SKM-1 treated with dmso at 0.1 percent for 144 hours (cell line): ENCODE measurements around the gene UBE2E1.
"Not testable (repeated sequence)": the region's sequence is repeated elsewhere in the genome, so short reads cannot be mapped to it uniquely, and the experiment has no call there.

ENCODE experiments used
- DNase-seq: peaks from one replicate; lab custom pipeline; 2025; ENCODE audit not compliant: unreplicated experiment; lab: John Stamatoyannopoulos, UW

The UBE2E1 gene

DNA sequence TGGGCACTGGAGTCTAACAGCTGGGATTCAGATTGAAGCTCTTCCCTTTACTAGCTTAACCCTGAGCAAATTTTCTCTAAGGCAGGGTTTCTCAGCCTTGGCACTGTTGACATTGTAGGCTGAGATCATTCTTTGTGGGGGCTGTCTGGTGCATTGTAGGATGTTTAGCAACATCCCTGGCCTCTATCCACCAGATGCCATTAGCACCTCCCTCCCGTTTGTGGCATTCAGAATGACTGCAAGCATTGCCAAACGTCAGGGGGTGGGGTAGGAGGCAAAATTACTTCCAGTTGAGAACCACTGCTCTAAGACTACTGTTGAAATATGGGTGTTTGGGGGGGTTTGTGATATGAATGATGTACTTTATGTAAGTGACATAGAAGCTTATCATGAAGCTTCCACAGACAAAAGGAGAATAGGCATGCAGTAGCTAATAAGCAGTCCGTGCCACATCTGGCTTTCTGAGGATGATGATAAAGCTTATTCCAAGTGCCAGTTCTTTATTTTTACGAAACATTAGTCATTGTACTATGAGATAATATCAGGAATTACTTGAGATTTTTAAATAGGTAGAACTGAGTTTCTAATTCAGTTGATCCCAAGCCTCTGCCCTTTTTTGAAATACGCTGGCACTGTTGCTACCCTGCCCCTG is 71.7 kb downstream of the UBE2E1 start:
- DNase-seq = peak; percentile 81

DNA sequence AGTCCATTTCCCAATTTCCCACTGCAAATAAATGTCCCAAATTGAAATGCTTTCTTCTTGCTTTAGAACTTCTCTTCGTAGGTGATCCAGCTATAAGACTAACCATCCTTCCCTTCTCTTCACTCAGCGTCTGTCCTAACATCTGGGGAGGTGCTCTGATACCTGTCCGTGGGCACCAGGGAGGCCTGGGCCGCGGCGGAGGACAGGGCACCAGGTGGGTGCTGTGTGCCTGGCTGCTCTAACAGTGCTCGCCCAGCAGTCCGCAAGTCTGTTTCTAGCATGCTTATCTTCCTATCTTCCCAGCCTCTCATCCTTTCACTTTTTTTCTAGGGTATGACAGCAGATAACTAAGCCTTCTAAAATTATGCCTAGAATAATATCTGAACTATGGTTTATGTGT is 73.7 kb downstream of the UBE2E1 start:
- DNase-seq = no peak

DNA sequence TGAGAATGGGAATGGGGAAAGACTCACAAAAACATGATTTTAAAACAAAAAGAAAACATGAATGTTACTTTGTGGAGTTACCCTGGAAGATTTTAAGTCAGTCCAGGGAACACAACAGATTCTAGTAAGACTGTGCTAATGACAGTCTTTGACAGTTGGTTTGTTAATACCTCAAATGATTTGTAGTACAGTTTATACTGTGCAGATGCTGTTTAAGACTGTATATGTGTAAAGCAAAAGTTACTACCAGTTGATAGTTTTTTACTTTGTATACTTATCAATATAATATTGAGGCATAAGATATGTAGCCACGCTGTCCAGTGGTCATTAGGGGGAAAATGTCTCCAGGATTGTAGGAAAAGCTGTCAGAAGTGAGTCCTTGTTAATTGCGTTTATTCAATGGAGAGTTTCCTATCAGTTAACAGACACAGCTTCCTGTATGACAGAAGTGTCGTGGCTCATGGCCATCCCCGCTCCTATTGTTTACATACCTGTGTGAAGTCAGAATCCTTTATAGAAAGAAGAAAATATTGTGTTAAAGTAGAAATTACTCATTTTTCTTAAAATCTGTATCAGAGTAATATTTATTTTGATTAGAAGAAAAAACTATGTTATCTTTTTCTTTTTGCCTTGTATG is 75.1 kb downstream of the UBE2E1 start:
- no peak for DNase-seq

DNA sequence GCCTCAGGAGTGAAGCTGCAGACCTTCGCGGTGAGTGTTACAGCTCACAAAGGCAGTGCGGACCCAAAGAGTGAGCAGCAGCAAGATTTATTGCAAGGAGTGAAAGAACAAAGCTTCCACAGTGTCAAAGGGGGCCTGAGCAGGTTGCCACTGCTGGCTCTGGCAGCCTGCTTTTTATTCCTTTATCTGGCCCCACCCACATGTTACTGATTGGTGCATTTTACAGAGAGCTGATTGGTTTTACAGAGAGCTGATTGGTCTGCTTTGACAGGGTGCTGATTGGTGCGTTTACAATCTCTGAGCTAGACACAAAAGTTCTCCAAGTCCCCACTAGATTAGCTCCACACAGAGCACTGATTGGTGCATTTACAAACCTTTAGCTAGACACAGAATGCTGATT is 76.2 kb downstream of the UBE2E1 start:
- DNase-seq = not testable (repeated sequence)

DNA sequence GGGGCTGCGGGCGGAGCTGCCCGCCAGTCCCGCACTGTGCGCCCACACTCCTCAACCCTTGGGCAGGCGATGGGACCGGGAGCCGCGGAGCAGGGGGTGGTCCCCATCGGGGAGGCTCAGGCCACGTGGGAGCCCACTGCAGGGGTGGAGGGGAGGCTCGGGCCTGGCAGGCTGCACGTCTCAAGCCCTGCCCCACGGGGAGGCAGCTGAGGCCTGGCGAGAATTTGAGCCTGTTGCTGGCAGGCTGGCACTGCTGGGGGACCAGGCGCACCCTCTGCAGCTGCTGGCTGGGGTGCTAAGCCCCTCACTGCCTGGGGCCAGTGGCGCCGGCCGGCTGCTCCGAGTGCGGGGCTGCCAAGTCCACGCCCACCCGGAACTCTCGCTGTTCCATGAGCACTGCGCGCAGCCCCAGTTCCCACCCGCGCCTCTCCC is 76.7 kb downstream of the UBE2E1 start:
- no peak for DNase-seq

DNA sequence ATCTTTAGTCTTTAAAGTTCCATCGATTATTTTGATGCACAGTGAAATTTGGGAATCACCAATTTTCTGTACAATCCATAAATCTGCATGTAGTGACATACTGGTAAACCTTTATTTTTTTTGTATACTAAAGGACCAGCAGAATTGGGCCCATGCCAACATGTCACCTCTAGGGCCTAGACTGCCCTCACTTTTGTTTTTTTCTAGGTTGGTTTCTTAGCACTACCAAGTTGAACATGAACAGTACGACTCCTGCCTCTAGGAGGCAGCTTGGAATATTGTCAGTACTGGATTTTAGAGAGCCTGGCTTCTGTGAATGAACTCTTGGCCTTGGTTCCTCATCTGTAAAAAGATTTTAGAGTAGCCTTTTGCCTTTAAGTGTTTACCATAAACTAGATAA is 78.7 kb downstream of the UBE2E1 start:
- DNase-seq = no peak

DNA sequence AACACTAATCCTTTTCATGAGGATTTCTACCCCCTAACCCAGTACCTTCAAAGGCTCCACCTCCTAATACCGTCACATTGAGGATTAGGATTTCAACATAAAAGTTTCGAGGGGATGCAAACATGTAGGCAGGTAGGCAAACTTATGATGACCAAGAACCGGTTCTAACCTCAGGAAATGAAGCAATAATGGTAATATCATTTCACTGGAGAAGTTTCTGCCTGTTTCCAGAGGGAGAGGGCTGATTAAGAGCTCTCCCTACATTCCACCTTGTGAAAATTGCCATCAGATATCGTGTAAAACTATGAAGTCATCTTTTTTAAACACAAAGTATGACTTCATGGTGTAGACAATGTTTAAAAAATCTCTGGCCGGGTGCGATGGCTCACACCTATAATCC is 79.5 kb downstream of the UBE2E1 start:
- DNase-seq = no peak

DNA sequence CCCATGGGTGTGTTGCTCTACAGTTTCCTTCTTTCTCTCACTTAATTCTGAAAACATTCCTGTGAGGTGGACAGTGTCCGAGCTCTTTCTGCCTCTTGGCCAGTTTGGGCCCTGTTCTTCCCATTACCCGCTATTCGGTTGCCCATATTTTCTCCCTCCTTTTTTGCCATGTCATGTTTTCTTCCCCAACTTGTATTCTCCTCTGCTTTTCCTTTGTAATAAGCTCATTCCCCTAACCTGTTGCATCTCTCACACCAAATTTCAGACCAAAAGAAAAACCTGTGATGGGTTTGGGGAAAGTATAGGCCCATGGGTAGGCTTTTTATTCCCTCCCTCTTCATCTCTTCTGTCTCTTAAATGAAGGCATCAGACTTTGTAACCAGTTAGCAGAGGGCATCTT is 80.6 kb downstream of the UBE2E1 start:
- no peak for DNase-seq

DNA sequence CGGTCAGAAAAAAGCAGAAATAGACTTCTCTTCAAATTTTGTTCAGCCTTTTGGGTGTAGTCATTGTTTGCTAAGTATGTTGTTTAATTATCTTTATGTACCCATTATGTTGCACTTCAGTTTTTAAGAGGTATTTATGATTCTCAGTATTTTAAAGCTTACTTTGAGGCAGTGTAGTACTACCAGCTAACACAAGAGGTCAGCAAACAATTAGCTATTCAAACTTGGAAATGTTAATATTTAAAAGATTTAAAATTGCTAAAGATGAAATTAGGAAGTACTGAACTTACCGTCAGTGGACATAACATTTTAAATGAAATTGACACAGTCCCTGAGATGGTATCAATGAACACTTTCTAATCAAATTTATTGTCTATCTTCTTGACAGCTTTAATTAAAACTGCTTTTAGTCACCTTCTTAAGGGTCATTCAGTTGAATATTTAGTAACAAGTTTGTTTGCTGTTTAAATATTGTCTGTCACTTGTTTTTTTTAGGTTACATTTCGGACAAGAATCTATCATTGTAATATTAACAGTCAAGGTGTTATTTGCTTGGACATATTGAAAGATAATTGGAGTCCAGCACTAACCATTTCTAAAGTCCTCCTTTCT is 83.0 kb downstream of the UBE2E1 start:
- DNase-seq = no peak

DNA sequence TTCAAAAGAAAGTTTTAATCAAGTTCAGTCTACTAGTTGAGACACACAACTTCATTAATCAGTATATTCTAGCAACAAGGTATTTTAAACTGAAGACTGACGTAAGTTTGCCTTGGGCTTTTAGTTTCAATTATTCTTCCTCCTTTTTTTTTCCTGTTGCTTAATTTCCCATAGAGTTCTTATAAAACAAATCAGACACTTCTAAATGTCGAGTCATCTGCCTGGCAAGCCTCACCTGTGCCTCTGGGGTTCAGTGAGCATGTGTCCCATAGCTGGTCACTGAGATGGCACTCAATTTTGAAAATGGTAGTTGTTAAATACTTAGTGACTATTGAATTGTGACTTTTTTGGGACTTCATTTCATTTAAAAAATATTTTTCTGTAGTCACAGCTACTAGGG is 83.6 kb downstream of the UBE2E1 start:
- no peak for DNase-seq

DNA sequence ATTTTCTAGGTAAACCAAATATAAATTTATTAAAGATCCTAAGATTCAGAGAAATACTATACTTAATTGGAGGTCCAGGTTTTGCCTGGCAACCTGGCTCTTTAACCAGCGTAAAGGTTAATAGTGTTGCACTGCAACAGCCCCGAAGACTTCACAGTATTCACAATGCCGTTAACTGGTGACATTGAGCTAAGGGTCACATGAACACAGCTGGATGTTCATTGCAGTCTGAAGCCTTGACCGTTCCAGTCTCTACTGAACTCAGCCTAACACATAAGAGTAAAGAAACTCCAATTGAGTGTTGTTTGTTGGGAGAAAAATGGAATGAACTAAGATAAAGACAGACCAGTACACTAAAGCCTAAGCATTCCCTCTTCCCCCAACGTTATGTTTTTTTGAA is 84.2 kb downstream of the UBE2E1 start:
- no peak for DNase-seq

DNA sequence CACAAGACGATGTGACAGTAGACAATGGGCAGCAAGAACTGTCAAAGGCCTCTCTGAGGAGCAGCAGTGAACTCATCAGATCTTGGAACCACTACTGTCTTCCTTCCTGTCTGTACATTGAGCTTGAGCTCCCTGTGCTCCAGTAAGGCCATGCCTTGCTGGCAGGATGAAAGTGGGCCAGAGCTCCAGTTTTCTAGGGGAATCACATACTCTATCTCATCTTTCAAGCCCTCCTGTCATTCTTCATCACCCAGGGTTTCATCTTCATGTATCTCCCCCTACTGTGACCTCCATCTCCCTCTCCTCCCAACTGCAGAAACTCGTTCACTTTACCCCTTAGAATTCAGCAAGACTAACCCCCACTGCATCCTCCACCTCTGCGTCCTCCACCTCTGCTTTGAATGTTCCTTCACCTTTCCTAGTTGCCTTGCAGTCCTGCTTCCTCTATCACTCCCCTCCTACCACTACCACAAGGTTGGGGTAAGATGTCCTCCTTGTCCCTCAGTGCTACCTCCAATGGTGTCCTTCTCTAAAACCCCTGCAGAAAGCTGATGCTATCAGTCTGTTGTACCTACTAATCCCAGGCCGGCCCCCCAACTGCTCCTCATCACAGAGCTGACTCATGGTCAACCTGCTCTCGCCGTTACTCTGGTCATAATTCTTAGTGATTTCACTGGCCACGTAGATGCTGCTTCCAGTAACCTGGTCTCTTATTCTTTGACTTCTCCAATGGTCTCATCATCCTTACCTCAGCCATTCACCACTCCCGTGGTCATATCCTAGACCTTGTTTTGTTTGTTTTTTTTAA is 88.7 kb downstream of the UBE2E1 start:
- DNase-seq = no peak

DNA sequence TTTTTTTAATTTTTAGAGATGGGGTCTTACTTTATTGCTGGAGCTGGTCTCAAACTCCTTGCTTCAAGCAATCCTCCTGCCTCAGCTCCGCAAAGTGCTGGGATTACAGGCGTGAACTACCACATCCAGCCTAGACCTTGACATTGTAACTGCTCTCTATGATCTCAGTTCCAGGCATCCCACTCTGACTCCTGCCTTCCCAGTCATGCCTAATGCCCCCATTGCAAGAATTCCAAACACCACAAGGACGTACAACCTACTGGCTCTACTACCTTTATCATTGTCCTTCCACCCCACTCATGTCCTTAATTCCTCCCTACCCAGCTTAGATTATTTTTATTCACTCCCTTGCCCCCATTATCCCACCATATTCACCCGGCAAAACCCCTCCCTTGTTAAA is 89.4 kb downstream of the UBE2E1 start:
- no peak for DNase-seq

DNA sequence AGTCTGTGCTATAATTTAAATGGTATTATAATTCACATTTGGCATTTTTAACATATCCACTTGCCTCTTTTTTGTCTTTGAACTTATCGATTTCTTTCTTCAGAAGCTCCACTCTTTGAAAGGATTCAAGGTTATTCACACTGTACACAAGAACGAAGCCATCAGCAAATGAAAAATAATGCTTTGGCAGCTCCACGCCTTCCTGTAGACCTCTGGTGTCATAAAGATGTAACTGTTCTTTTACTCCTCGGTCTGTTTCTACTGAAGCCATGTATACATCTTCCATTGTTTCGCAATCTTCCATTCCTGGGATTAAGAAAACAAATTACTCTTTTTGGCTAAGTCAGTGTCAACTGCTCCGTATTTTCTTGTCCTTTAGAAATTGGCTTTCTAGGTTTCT is 95.0 kb downstream of the UBE2E1 start:
- DNase-seq = no peak

DNA sequence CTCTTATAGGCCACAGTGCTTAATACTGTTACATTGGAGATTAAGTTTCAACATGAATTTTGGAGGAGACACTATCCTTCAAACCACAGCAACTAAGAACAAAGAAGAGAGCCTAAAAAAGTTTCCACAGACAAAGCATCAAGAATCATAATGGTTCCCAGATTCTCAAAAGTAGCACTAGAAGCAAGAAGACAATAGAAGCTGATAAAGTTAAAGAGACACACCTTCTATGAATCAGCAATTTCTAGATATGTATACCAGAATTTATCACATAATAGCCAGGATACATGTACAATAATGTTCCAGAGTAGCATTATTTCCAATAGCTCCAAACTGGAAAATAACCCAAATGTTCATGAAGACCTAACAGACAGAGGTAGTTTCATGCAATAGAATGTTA is 98.8 kb downstream of the UBE2E1 start:
- no peak for DNase-seq

DNA sequence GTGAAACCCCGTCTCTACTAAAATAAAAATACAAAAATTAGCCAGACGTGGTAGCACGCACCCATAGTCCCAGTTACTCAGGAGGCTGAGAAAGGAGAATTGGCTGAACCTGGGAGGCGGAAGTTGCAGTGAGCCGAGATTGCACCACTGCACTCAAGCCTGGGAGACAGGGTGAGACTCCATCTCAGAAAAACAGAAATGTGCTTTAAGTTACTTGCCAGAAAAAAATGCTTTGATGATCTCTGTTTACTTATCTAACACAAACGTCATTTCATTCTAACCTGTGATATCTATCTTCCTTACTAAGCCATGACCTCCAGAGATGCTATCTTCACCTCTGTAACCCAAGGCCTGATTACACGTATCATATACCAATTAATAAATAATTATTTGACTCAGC is 103.6 kb downstream of the UBE2E1 start:
- no peak for DNase-seq

DNA sequence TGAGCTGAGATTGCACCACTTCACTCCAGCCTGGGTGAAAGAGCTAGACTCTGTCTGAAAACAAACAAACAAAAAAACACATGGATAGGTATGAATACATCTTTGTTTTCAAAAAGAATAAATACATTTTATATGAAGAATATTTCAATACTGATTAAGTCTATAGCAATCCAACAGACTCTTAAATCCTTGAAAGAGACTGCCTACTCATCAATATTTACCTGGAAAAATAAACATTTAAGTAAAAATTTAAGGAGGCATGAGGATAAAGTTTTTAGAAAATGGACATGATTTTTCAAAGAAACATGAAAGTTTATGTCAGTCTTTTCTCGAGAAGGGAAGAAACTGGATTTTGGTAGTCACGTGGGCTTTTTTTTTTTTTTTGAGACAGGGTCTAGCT is 105.6 kb downstream of the UBE2E1 start:
- no peak for DNase-seq

DNA sequence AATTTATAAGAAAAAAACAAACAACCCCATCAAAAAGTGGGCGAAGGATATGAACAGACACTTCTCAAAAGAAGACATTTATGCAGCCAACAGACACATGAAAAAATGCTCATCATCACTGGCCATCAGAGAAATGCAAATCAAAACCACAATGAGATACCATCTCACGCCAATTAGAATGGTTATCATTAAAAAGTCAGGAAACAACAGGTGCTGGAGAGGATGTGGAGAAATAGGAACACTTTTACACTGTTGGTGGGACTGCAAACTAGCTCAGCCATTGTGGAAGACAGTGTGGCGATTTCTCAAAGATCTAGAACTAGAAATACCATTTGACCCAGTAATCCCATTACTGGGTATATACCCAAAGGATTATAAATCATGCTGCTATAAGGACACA is 106.6 kb downstream of the UBE2E1 start:
- DNase-seq = not testable (repeated sequence)

DNA sequence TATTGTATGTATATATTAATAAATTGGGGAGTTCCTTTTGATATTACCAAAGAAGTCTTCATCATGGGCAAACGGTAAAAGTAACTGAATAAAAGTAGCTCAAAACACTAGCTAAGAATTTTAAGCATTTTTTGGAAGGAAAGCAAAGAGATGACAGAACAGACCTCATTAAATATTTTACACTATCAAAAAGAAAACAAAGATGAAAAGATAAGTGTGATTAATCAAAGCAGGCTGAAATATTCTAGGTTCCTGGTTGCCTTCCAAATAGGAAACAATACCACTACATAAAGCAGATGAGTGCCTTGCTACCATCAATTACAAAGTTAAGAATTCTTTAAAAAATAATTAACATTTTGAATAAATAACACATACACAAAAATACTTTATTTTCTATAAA is 107.4 kb downstream of the UBE2E1 start:
- DNase-seq = no peak

DNA sequence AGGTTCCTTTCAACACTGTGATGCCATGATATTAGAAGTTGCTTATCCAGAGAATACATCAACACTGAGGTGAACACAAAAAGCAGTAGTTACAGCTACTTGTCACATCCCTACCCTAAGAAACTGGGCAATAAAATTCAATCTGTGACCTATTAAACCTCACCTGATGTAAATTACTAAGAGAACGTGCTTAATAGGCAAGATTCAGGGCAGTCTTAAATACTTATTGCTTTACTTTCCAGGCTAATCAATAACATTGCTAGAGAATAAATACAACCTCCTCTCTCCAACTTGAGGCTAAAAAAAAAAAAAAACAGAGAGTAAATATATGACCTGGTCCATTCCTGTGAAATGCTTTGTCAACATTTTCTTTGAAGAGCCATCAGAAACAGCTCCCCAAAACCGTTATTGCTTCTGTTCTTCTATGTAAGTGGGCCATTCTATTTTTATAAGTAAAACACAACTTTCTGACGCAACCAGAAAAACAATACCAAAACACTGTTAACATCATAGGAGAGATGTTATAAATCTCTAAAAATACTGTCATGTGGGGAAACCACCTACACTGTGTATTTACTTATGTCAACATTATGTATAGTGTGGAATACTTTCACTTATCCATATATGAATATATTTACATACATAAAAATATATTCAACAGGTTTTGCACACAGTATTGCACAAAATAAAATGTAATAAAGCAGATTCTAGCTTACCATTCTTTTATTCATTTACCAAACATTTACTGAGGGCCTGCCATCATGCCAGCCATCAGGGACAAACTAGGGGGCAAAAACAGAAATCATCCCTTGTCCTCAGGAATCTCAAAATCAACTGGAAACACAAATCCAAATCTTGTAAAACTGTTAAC is 108.4 kb downstream of the UBE2E1 start:
- DNase-seq = no peak

DNA sequence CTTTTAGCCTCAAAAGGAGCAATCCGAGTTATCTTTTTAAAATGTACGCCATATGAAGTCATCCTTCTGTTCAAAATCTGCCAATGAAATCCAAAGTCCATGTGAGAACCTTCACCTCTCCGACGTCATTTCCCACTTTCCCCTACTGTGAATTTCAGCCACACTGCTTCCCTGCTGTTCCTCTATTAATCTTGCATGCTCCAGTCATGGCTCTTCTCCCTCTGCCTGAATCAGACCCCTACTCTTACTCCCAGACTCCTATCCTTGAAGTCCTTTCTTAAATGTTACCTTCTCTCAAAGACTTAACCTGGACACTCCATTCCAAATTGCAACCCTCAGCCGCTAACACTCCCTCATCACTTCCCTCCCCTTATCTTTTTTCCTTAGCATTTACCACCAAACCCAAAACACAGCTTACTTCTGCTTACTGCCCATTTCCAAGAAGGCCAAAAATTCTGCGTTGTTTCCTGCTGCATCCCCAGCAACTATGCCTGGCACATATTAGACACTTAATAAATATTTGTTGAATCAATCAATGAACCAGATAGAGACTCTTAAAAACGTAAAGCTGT is 109.9 kb downstream of the UBE2E1 start:
- DNase-seq = peak; percentile 49
